H1 (cell line): ENCODE results near the gene SPEF2.

Source experiments
- CTCF ChIP-seq, 3 experiments: IDR thresholded peaks; 1 replicate in 2 of 3; 2 replicates in 1 of 3; pipeline versions ENCODE4 v1.5.1 to v1.6.1; 2011; ENCODE audit warnings: low read length in 3 of 3, mild to moderate bottlenecking in 3 of 3, inconsistent platforms in 2 of 3, low read depth in 1 of 3, moderate library complexity in 1 of 3; ENCODE audit not compliant: insufficient read depth in 1 of 3; ENCODE audit errors: control extremely low read depth in 1 of 3
- EP300 ChIP-seq, 2 experiments: IDR thresholded peaks; 1 replicate in 1 of 2; 2 replicates in 1 of 2; pipeline ENCODE4 v1.6.1; 2011 to 2012; ENCODE audit warnings: low read depth in 2 of 2, low read length in 2 of 2, mild to moderate bottlenecking in 2 of 2, borderline replicate concordance in 1 of 2, inconsistent platforms in 1 of 2, moderate library complexity in 1 of 2
- EZH2 ChIP-seq: fragments of 200-600 bp; sonication (generic); IDR thresholded peaks from 2 replicates; pipeline ENCODE4 v1.7.1; 2012; ENCODE audit warnings: low read depth, mild to moderate bottlenecking, moderate library complexity, low read length, inconsistent platforms; ENCODE audit not compliant: severe bottlenecking
- FOSL1 ChIP-seq: IDR thresholded peaks from 2 replicates; pipeline ENCODE4 v1.6.1; 2011; ENCODE audit warnings: mild to moderate bottlenecking, low read depth, low read length, moderate library complexity; ENCODE audit not compliant: insufficient read depth
- GABPA ChIP-seq: IDR thresholded peaks from 2 replicates; pipeline ENCODE4 v1.6.1; 2011; ENCODE audit warnings: mild to moderate bottlenecking, low read length, moderate library complexity, borderline replicate concordance; ENCODE audit not compliant: insufficient read depth
- JUND ChIP-seq: IDR thresholded peaks from 2 replicates; pipeline ENCODE4 v1.6.1; 2011; ENCODE audit warnings: mild to moderate bottlenecking, improper control_type of control experiment, low read length
- POLR2A ChIP-seq, 2 experiments: IDR thresholded peaks; 1 replicate in 1 of 2; 2 replicates in 1 of 2; pipeline ENCODE4 v1.6.1; 2011; ENCODE audit warnings: low read depth in 2 of 2, low read length in 2 of 2, mild to moderate bottlenecking in 2 of 2; ENCODE audit errors: control extremely low read depth in 1 of 2
- POLR2AphosphoS5 ChIP-seq: IDR thresholded peaks from 2 replicates; pipeline ENCODE4 v1.6.1; 2011; ENCODE audit warnings: low read depth, low read length
- SIN3A ChIP-seq, 2 experiments: IDR thresholded peaks in 1 of 2; conservative IDR thresholded peaks in 1 of 2; 2 replicates each; pipeline ENCODE4 v1.6.1; 2011 to 2012; ENCODE audit warnings: low read length in 2 of 2, improper control_type of control experiment in 1 of 2, low read depth in 1 of 2, mild to moderate bottlenecking in 1 of 2
- TEAD4 ChIP-seq: IDR thresholded peaks from 2 replicates; pipeline ENCODE4 v1.6.1; 2012; ENCODE audit warnings: low read depth, low read length, inconsistent platforms, mixed read lengths

- TF ChIP-seq JUND (no peak), CTCF (IDR thresholded peaks at IDR 0.05; ENCODE audit: control extremely low read depth in 1 of 3, insufficient read depth in 1 of 3, low read depth in 1 of 3, low read length in 3 of 3) (no peak), TEAD4 (no peak), POLR2AphosphoS5 (no peak), EZH2 (no peak), SIN3A (conservative IDR thresholded peaks at IDR 0.05 in 1 of 2, IDR thresholded peaks at IDR 0.05 in 1 of 2; ENCODE audit: low read depth in 1 of 2, low read length in 2 of 2) (no peak), POLR2A (IDR thresholded peaks at IDR 0.05; ENCODE audit: control extremely low read depth in 1 of 2, low read depth in 2 of 2, low read length in 2 of 2) (no peak), GABPA (no peak), EP300 (IDR thresholded peaks at IDR 0.05; ENCODE audit: borderline replicate concordance in 1 of 2, low read depth in 2 of 2, low read length in 2 of 2) (no peak), FOSL1 (no peak)
These were observed 61.0 kb downstream of the SPEF2 start for GRCh38 chr5:35678661-35679060.
